ENCODE measurements around the gene FARSB.

- TF ChIP-seq CTCF (IDR thresholded peaks at IDR 0.05; ENCODE audit: extremely low read depth in 1 of 2, insufficient read depth in 1 of 2, low read depth in 1 of 2, low read length in 2 of 2) (no peak), JUN (IDR thresholded peaks at IDR 0.05; ENCODE audit: borderline replicate concordance, insufficient read depth, insufficient read length, low read depth) (no peak)
Measured at GRCh38 chr2:222575618-222576017, 80.3 kb downstream of the FARSB start.

All from endothelial cell of umbilical vein (primary cell).